GM19397 (cell line): ENCODE measurements around the gene PNPLA6.
"Not testable (repeated sequence)": the region's sequence is repeated elsewhere in the genome, so short reads cannot be mapped to it uniquely, and the experiment has no call there.

ENCODE experiments used
- ATAC-seq: cut with Tn5 transposase; IDR thresholded peaks from one replicate; pipeline ENCODE4 v1.9.1; 2021; ENCODE audit warnings: mild to moderate bottlenecking, moderate library complexity; ENCODE audit not compliant: unreplicated experiment

Gene PNPLA6

GRCh38 chr19:7550987-7551761 lies 15.7 kb downstream of the PNPLA6 start:
- ATAC-seq: no peak

GRCh38 chr19:7552781-7553180 lies 17.3 kb downstream of the PNPLA6 start:
- no peak for ATAC-seq

- ATAC-seq: no peak
Observed at GRCh38 chr19:7554565-7554964, 19.0 kb downstream of the PNPLA6 start.

- no peak for ATAC-seq
Observed at GRCh38 chr19:7554990-7555864, 19.7 kb downstream of the PNPLA6 start.

- no peak for ATAC-seq
Observed at GRCh38 chr19:7556696-7557315, 21.3 kb downstream of the PNPLA6 start.

- no peak for ATAC-seq
Observed at GRCh38 chr19:7558667-7559066, 23.1 kb downstream of the PNPLA6 start.

GRCh38 chr19:7559102-7559501 lies 23.6 kb downstream of the PNPLA6 start:
- ATAC-seq: no peak

- no peak for ATAC-seq
Observed at GRCh38 chr19:7560255-7560654, 24.7 kb downstream of the PNPLA6 start.

- no peak for ATAC-seq
Observed at GRCh38 chr19:7561325-7561724, 25.8 kb downstream of the PNPLA6 start.

GRCh38 chr19:7562646-7563393 lies 27.3 kb downstream of the PNPLA6 start:
- ATAC-seq: no peak

- no peak for ATAC-seq
Observed at GRCh38 chr19:7564866-7565265, 29.3 kb downstream of the PNPLA6 start.

GRCh38 chr19:7565332-7565731 lies 29.8 kb downstream of the PNPLA6 start:
- ATAC-seq: no peak

GRCh38 chr19:7570761-7571160 lies 35.2 kb downstream of the PNPLA6 start:
- ATAC-seq: no peak

- no peak for ATAC-seq
Observed at GRCh38 chr19:7575434-7576040, 40.0 kb downstream of the PNPLA6 start.

- ATAC-seq: not testable (repeated sequence)
Observed at GRCh38 chr19:7577422-7577821, 41.9 kb downstream of the PNPLA6 start.

- no peak for ATAC-seq
Observed at GRCh38 chr19:7578127-7578526, 42.6 kb downstream of the PNPLA6 start.

GRCh38 chr19:7579182-7579581 lies 43.7 kb downstream of the PNPLA6 start:
- no peak for ATAC-seq

GRCh38 chr19:7582446-7582845 lies 46.9 kb downstream of the PNPLA6 start:
- ATAC-seq: no peak

- ATAC-seq: no peak
Observed at GRCh38 chr19:7589822-7590221, 54.3 kb downstream of the PNPLA6 start.

GRCh38 chr19:7590256-7590655 lies 54.7 kb downstream of the PNPLA6 start:
- ATAC-seq: no peak
